Stimulated activated CD4-positive, alpha-beta T cell treated with anti-CD3 and anti-CD28 coated beads, Interleukin-2, amount 100 ng/mL, for 4 hours (primary cell): ENCODE results near the gene MEN1.

Experiments used
- DNase-seq: peaks from one replicate; pipeline ENCODE4 v3.0.0-alpha.2; 2020; ENCODE audit warnings: low read depth

Gene MEN1

DNA sequence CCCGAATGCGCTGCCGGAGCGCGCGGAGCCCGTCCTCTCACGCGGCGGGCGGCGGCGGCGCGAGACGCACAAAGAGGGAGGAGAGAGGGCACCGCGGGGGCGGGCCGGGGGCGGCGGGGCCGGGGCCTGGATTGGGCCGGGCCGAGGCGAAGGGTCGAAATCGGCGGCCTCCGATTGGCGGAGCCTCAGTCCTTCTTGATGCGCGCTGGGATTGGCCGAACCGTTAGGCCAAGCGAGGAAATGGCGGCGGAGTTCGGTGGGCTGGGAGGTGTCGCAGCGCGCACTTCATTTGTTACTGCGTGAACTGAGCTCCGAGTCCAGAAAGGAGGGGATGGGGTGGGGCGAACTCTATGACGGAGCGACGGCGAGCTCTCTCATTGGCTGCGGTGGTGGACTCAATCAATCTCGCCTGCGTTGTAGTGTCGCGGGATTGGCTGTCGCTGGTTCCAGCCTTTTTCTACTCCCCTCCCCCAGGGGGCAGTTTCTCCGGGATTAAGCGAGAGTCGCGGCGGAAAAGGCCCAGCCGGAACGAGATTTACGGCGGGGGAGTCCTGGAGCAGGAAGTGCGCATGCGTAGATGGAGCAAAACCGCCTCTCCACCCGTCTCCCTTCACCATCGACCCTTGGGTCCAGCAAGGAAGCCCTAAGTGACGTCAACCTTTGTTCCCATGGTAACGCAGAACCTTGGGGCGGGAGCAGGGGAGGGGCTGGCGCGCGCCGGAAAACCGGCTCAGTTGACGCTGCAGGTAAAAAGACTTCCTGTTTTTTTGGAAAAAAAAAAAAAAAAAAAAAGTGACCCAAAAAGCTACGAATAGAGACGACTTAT lies 31.7 kb downstream of the MEN1 start, which contains the start of gene SF1:
Gene SF1, minus strand, starts transcription at position 70 of the 826 bp plus-strand sequence. CDS start 150 bp downstream, outside the sequence.
- peak; percentile 99 for DNase-seq

DNA sequence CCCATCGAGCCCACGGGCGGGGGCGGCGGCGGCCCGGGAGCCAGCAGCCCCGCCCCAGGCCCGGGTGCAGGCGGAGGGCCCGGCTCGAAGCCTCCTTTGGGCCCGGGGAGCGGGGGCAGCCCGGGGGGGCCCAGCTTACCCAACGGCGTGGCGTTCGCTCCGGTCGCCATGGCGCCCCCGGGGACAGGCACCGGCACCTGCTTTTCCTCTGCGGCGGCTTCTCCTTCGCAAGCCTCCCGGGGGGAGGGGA lies 32.2 kb downstream of the MEN1 start:
- DNase-seq, result peak; percentile 49

DNA sequence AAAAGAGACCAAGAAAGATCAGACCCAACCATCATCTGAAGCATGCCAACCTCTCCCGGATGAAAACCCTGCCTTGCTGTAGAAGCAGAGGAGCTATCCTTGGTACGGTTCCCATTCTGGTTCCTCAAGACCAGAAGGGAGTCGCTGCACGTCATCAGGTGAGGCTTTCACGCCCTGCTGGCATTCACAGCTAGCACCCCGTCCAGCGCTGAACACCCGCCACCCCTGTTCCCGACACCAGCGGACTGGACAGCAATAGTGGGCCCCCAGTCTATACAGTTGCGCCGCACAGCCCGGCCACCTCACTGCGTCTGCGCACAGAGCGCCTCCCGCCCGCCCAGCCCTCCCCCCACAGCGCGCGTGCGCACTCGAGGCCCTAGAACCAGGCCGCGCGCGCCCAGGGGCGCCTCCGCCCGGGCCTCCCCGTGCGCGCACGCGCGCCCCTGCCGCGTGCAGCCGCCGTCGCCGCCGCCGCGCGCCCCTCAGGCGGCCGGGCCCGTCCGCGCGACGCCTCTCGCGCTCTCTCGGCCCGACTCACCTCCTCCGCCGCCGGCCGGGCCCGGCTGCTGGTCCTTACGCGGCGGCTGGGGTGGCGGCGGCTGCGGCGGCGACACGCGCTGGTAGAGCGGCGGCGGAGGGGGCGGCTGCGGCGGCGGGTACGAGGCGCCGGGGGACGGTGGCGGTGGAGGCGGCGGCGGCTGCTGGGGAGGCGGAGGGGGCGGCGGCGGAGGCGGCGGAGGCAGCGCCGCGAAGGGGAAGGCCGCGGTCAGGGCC lies 32.7 kb downstream of the MEN1 start:
- peak; percentile 70 for DNase-seq

DNA sequence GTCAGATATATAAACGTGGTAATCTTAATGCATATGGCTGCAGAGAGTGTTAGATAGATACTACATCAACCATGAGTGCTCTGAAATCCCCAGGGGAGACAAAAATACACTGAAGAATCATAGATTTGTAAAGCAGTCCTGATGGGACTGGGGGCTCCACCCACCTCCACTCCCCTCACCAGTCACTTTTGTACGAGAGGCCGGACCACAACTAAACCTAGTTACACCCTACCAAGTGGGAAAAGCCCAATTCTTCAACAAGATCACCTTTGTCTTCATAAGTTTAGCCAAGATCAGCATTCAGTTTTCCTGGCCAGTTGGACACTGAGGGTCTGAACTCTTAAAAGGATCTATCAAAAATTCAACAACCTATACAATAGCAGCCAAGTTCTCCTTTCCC lies 33.5 kb downstream of the MEN1 start:
- no peak for DNase-seq

DNA sequence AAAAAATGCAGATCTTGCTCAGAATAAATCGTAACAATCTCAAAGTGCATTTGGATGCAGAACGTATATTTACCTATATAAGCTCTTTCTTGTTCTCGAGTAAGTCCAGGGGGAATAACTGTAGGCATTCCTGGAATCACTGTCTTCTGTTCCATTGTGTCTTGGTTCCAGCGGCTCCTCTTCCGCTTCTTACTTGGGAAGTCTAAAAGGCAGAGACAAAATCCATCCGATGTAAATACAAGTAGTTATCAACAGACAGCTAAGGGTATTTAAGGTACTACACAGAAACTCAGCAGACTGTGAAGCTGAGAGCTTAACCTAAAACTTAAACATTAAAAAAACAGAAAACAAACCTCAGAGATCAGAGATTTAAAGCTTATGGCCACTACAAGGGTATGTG lies 33.9 kb downstream of the MEN1 start:
- no peak for DNase-seq

DNA sequence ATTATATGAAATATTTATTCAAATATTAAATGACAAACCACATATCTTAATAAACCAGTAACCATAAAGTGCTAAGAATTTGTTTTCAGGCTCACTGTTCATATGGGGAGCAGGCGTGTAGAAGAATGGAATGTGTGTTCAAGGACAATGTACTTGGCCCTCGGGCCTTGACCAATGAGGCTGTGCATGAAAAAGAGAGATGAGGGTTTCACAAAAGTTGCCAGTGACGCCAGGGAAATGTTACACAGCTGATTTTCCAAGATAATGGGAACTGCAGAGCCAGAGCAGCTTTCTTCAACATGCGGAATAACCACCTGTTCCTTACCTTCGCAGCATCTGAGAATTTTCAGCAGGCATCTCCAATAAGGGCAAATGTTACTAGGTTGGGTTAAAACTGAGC lies 36.2 kb downstream of the MEN1 start:
- DNase-seq, result no peak

DNA sequence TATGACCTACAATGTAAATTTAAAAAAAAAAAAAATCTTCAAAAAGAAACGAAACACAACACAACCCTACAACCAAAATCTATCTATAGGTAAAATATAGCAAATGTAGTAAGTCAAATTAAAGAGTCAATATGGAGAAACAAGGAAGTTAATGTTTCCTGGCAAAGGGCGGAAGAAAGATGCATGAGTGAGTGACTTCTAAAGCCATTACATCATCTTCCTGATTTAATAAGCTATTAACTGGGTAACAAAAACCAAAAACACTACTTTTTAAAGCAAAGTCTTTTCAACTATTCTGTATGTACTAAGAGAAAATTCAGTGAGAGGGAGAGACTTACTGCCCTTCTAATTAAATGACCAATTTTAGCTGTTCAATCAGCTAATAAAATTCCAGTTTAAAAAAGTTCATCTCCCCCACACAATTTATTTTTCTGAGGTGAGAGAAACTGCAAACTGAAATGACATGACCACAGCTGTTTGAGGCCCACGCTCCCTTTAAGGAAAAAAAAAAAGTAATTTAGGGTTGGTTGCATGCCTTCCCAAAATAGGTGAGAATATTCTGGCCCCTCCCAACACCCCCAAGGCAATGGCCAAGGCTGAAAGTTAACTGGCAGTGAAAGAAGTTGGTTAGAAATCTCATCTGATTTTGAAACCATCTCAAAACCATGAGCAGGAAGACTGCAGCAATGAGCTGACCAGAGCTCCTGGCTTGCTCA lies 37.9 kb downstream of the MEN1 start:
- no peak for DNase-seq

DNA sequence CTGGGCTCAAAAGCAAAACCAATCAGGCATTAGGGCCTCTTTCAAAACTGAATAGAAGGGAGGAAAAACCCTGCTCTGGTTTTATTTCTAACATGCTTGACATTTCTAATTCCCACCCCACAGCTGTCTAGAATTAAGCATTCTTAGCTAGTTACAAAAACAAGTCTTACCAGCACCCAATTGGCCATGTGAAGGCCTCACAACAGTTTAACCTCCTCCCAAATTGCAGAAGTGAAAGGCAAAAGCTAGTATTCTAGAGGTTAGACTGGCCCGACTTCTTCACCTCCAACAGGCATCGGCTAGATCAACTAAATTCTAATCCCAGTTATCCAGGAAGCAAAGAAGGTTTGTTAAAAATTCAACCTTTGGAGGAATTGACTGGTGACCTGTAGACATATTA lies 38.5 kb downstream of the MEN1 start:
- no peak for DNase-seq

DNA sequence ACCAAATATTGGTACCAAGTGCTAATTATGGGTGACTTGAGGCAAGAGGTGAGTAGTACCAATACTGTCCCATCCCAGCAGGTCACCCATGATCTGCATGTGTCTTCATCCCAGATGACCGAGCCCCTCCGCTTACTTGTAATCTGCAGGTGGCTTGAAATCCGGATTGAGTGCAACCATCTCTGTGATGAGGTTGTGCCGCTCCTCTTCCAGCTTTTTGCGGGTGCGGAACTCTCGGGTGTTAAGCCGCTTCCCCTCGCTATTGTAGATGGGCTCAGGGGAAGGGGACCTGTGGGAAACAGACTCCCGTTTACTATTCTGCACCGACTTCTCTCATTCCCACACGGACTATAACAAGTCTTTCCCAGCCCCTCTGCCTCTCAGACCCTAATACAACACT lies 40.2 kb downstream of the MEN1 start:
- no peak for DNase-seq

DNA sequence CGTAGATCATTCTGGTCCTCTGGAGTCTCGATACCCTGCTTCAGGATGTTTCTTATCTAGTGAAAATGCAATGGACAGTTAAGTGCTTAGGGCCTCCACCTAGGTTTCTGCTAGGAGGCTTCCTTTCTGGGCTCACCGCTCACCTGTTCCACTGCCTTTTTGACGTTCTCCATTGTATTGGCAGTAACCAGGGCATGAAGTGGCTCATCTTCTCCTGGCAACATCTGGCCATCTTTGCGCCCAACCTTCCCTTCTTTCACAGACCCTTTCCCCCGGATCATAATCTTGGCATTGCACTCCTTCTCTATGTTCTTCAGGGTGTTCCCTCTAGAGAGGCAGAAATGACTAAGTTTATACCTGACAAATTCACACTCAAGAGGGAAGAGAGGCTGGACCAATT lies 41.1 kb downstream of the MEN1 start:
- DNase-seq, result no peak

DNA sequence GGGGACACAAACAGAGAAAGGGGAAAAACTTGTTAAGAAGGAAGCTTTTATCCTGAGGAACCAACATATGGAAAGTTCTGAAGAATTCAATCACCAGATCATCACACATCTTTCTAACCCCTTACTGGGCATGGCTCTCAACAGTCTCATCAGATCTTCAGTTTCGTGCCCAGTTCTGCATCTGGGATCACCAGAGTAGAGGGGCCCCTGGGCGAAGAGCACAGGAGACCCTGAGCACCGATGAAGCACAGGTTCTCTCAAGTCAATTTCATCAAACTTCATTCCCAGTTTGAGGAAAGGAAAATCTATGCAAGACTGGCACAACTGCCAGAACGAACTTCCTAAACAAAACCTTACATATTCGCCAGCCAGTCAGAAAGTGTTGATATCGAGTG lies 42.1 kb downstream of the MEN1 start:
- DNase-seq, result no peak

DNA sequence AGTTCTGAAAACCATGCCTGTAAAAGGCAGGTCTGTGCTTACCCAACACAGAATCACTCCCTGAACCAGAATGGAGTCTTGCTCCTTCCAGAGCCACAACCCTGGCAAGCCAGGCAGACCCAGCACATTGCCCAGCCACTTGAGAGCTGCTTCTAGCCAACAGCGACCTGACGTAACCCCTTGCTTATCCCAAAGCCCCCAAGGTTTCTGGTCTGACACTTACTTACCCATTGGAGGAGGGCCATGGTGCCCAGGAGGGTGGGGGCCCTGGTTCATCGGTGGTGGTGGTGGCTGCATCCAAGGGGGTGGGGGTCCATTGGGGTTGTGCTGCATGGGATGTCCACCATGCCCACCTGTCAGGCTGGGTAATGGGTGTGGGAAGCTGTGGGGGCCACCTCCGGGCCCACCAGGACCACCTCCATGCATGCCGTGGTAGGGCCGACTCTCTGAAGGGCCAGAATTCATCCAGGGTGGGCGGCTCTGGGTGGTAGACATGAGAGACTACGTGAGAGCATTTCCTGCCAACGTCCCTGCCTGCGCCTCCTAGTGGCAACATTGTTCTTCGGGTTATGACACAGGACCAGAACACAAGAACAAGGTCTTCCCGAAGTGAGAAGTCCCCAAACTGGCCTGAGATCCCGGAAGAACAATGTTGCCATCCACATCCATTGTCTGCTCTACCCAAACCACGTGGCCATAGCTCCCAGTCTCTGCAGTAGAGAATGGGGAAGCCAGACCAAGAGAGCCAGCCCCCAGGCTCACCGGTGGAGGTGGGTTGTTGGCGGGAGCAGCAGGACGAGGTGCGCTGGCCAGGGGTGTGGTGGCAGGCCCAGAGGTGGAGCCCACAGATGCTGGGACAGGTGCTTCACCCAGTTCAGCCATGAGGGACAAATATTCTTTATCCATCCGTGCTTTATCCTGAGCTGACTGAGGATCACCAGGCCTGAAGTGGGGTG lies 42.7 kb downstream of the MEN1 start:
- DNase-seq, result peak; percentile 65

DNA sequence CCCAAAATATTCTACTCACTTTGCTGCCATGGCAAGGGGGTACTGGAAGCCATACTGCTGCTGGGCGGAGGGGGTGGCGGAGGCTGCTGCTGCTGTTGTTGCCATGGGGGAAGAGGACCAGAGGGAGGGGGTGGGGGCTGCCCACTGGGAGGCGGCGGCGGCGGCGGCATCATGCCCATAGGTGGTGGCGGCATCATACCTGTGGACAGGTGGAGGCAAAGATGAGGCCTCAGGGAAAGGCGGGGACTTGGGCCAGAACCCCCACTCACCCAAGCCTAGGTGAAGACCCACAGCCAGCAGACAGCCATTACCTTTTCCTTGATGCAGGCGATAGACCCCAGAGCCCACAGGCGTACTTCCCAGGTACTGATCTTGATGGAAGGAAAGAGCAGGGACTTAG lies 43.5 kb downstream of the MEN1 start:
- DNase-seq, result no peak

DNA sequence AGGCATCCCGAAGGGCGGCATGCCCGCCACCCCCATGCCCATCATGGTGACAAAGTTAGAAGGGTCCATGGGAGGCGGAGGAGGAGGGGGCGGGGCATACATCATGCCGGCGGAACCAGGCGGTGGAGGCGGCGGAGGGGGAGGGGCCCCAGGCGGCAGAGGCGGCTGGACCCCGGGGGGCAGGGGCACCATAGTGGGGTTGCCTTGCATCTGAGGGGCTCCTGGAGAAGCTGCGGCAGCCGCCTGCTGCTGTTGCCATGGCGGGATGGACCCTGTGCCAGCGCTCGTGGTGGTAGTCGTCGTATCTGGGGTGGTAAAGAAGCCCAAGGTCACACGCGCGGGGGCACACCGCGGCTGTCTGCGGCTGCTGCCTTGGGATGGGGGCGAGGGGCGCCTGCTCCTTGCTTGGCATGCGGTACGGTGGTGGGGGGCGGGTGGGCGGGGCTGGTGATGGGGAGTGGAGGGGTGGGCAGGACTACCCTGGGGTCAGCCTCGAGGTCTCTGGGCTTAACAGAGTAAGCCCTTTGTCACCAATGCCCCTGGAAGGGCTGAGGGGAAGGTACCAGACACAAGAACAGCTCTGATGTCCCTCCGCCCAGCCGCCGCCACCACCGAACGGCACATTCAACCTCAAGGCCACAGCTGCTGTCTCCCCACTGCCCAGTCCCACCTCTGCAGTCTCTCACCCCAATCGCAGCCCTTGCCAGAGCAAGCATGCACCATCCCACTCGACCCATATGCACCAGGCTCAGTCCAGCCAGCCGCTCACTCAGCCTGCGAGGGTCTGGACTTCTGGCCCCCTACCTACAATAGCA lies 44.3 kb downstream of the MEN1 start:
- DNase-seq, result no peak

DNA sequence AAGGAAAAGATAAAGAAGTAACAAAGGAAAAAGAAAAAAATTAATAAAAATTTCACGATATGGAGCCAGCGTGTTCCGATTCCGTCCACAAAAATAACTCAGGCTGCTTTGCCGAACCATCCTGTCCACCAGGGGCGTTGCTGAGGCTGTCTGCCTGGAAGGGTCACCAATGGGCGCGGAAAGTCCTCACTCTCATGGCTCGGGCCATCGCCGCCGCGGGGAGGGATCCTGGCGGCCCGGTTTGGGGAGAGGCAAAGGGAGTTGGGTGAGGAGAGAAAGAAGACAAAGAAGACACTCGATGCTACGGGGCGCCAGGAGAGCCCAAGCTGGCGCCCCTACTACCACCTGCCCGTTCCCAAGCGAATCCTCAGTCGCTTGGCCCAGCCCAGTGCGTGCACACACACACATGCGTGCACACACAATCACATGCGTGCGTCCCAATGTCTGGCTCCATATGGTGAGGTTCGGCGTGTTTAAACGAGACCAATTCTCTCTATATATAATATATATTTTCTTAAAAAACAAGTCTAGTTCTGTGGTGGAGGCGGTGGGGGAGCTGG lies 45.0 kb downstream of the MEN1 start:
- DNase-seq, result no peak

DNA sequence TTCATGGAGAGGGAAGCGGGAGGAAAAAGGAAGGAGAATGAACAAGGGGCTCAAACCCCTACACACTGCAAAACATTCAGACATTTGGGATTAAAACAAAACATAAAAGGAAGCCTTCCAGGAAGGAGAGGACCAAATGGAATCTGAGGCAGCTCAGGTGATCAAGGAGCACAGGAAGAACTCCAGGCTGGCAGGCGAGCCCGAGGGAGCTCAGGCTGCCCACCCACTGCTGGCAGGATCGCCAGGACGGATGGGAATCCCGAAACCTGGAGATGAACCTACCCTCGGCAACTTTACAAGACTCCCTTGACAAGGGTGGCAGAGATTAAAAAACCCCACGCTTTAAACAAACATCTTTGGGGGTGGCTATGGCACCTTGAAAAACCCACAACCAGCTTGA lies 45.6 kb downstream of the MEN1 start:
- no peak for DNase-seq

DNA sequence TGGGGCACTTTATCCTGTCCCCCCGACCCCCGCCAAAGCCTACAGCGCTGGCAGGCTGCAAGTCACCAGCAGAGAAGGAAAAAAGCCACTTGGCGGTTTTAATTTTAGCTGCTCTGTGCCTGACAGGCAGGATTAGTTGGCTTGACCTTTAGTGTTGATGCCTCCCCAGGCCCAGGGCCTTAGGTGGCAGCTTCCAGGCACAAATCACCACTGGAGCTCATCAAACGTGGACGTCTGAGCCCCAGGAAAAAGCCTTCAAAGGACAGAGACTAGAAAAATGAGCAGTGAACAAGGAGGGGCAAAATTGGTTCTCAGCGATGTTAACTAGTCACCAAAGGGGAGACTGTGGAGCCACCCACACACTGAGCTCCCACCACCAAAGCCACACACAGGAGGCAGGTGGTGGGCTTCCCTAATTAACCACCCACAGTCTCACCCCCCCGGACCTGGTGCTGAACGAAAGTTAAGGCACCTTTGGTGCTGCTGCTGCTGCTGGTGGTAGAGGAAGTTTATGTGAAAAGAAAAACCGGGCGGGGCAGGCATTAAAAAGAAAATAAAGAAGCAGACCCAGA lies 46.2 kb downstream of the MEN1 start:
- DNase-seq, result peak; percentile 50

DNA sequence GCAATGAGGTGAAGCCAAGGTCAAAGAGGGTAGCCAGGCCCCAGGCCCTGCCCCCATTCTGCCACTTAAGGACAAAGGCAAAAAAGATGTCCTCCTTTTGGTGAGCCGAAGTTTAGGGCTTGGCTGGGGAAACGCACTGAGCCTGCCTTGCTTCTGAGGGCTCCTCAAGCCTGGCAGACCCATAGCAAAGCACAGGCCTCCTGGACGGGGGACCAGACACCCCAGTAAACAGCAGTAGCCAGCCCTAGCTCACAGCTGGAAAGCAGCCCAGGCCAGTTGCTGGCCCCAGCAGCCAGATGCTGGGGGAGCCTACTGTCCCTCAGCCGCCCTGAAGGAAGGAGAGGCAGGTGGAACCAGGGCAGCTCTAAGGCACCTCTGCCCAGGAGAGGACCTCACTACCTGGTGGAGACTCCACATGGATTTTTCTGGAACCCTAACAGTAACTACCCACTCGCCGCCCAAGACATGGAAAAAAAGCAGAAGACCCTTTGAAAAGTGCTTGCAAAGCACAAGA lies 46.8 kb downstream of the MEN1 start:
- no peak for DNase-seq

DNA sequence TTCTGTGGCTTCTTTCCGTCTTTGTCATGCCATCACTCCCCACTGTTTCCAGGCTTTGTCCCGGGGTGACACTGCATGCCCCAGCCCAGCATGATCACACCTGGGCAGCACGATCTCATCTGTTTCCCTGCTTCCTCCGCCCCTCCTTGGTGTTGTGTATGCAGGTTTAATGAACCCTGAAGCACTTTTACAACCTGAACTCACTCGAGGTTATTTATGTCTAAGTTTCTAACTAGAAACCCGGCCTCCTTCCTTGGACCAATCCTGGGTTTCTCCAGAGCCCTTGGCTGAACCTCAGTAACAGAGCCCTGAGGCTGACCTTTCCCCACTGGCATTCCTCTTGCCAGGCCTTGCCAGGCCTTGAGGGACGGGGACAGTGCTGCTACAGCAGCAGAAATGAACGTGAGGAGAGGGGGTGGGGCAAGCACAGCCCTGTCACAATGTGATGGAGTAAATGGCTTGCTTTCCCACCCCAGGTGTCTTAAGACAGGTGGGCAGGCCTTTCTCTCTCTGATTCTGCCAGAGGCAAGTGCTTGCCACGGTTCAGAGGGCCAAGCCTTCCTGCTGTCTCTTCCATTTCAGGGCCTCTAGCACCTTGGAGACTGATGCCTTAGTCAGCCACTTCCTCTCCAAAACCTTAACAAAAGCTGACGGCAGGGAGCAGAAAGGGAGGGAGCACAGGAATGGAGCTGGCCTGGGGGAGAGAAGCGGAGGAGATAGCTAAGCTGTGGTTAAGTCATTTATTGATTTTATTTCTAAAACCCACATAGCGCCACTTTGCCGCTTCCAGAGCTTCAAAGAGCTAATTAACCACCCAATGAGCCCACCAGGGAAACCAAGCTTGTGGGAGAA lies 47.5 kb downstream of the MEN1 start:
- no peak for DNase-seq
